HG03135 (cell line): ENCODE data around the gene BTBD7.
"Not testable (repeated sequence)": the region's sequence is repeated elsewhere in the genome, so short reads cannot be mapped to it uniquely, and the experiment has no call there.

Experiments
- ATAC-seq: cut with Tn5 transposase; IDR thresholded peaks from one replicate; pipeline ENCODE4 v1.9.1; 2021; ENCODE audit warnings: mild to moderate bottlenecking, moderate library complexity; ENCODE audit not compliant: unreplicated experiment

The BTBD7 gene, protein sequence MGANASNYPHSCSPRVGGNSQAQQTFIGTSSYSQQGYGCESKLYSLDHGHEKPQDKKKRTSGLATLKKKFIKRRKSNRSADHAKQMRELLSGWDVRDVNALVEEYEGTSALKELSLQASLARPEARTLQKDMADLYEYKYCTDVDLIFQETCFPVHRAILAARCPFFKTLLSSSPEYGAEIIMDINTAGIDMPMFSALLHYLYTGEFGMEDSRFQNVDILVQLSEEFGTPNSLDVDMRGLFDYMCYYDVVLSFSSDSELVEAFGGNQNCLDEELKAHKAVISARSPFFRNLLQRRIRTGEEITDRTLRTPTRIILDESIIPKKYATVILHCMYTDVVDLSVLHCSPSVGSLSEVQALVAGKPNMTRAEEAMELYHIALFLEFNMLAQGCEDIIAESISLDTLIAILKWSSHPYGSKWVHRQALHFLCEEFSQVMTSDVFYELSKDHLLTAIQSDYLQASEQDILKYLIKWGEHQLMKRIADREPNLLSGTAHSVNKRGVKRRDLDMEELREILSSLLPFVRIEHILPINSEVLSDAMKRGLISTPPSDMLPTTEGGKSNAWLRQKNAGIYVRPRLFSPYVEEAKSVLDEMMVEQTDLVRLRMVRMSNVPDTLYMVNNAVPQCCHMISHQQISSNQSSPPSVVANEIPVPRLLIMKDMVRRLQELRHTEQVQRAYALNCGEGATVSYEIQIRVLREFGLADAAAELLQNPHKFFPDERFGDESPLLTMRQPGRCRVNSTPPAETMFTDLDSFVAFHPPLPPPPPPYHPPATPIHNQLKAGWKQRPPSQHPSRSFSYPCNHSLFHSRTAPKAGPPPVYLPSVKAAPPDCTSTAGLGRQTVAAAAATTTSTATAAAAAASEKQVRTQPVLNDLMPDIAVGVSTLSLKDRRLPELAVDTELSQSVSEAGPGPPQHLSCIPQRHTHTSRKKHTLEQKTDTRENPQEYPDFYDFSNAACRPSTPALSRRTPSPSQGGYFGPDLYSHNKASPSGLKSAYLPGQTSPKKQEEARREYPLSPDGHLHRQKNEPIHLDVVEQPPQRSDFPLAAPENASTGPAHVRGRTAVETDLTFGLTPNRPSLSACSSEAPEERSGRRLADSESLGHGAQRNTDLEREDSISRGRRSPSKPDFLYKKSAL

DNA sequence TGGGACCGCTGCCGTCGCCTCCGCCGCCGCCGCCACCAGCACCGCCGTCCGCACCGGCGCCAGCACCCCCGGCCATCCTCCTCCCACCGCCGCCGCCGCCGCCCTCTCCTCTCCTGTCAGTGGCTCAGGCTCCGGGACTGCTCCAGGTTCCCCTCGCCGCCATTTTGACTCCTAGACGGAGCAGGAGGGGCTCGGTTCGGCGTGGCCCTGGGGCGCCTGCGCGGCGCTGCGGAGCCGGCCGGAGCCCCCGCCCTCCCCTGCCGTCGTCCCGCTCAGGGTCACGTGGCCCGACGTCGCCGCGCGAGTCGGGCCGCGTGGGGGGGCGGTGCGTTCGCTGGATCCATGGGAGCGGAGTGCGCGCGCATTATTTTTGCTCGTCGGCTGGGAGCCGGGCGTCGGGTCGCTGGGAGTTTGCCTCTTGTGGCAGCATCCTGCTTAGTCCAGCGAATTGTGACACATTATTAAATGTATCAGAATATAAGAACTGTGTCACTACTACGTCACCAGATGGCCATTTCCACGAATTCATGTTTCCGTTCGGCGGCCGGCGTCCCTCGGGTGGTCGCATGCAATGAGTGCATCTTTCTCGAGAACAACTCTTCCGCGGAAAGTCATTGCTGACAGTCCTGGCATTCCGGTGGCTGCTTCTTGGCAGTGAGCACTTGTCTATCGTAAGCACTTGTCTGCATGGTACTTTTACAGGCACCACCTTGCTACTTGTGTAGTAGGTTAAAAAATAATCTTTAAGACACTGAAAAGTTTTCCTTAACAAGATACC, at the start of gene BTBD7:
BTBD7 (minus strand) TSS at position 184 of the 778 bp plus-strand sequence. CDS start 36,985 bp downstream, outside the sequence.
- peak; percentile 77 for ATAC-seq

DNA sequence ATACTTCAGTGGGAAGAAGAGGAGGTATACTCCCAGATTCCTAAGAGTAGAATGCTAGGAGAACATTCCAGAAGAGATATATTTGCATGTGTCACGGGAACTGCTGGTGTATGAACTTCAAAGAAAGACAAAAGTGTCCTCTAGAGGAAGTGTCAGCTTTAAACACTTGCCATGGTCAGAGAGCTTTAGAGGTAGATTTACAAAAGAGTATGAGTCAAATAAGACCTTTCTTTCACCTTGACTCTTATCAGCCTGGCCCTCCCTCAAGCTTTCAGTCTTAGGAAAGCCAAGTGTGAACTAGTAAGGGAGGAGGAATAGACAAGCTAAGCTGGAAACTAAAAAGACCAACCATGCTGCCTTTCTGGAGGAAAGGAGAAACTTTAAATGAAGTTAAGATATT, 48.8 kb upstream of the BTBD7 start:
- ATAC-seq = no peak

DNA sequence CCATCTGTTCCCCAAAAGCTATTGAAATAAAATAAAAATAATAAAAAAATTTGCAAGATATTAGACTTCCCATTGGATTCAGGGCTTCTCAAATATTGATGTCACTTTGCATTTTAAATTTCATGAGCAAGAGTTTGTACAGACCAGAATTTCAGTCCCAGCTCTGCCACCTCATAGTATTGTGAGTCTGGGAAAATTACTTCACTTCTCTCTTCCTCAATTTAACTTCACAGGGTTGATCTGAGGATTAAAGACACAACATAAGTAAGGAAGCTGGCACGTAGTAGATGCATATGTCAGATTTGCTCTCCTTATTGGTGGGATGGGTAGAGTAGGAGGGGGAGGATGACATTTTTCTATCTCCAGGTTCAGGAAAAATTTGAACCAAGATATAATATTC, 47.0 kb upstream of the BTBD7 start:
- ATAC-seq = no peak

DNA sequence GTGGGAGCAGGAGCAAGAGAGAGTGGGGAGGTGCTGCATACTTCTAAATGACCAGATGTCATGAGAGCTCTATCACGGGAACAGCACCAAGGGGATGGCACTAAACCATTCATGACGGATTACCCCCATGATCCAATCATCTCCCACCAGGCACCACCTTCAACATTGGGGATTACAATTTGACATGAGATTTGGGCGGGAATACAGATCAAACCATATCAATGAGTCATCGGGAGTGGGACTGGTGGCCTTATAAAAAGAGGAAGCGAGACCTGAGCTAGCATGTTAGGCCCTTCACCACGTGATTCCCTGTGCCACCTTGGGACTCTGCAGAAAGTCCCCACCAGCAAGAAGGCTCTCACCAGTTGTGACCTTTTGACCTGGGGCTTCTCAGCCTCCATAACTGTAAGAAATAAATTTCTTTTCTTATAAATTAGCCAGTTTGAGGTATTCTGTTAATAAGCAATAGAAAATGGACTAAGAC, 42.9 kb upstream of the BTBD7 start:
- peak; percentile 93 for ATAC-seq

DNA sequence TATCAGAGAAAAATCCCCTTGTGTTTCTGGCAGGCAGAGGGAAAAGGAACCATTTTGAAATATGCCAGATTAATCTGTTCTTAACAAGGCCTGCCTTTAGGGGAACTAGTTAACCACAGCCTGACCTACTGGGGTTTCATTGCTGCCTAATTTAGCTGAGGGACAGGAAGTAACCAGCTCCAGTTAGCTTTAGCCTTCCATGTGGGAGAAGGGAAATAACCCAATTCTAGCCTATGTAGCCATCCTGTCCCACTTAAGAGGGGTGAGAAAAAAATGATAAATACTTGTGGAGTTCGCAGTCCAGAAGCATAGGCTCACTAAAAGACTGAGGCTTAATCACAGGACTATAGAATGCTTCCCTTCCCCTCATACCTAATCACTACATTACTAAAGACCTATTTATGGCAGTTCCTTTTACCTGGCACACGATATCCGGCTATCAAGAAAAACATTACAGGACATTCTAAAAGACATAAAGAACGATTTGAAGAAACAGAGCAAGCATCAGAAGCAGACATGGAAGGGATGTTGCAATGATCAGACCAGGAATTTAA, 37.0 kb upstream of the BTBD7 start:
- peak; percentile 92 for ATAC-seq

DNA sequence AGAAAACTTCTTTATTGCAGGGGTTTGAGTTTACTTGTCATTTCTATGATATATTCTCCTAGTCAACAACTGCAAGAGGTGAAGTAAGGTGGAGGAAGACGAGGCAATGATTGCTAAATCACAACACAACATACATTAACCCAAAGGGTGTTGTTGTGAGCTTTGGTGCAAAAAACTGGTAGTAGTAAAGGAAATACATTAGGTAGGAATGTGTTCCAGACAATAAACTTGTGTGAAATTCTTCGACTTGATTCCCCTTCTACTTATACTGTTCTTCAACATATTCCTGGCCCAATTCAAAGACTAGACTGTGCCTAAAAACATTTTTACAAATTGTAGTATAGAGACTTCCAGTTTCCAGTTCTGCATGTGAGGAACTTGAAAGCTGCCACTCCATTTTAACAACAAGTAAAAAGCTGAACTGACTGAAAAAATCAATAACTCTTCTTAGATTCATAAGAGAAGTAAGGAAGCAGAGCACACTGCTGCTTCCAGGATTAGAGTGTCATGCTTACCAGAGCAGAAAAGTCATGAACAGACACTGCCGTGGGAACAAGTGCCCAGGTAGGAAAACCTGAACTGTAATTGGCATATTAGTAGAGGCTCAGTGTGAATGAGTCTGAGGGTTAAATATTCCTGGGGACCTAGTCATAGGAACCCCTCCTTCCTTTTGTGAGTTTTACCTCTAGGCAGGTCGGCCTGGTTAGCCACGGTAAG, 36.3 kb upstream of the BTBD7 start:
- peak; percentile 39 for ATAC-seq

DNA sequence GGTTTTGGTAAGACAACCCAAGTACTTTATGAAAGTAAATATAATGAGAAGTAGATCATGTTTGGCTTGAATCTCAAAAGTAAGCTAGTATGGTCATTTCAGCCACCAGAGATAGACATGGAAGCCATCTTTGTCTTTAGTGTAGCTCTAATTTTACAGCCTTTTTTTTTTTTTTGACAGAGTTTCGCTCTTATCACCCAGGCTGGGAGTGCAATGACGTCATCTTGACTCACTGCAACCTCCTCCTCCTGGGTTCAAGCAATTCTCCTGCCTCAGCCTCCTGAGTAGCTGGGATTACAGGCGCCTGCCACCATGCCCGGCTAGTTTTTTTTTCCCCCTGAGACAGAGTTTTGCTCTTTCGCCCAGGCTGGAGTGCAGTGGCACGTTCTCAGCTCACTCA, 22.0 kb upstream of the BTBD7 start:
- ATAC-seq = not testable (repeated sequence)

DNA sequence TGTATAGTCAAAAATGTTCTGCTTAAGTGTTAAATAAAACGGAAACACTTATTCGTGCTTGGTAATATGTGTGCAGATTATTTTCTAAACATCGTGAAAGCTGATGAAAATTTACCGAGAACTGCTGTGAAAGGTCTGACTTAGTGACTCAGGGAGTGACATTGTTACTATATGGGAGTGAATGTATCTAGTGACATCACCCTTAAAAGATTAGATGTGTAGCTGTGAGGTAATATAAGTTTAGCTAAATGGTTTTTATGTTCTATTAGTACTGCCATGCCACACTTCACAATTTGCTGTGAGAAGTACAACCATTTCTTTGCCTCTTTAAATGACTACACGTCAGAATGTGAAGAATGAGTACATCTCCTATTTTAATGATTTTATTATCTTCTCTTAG, 15.5 kb upstream of the BTBD7 start:
- no peak for ATAC-seq

DNA sequence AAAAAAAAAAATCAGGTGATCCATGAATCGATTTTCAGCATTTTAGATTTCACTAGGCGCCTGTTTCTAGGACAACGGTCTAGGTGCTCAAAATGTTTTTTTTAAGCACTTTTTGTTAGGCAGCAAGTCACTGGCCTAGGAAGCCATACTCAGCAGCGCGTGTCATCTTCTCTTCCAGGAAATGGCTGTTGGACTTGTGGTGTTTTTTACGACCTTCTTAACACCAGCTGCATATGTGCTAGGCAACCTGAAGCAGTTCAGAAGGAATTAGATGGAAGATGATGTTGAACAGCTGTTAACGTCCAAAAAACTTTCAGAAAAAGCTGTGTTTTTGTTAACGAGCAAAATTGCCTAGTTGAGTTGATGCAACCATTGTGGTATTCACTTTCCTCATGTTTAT, 15.0 kb upstream of the BTBD7 start:
- ATAC-seq = no peak

DNA sequence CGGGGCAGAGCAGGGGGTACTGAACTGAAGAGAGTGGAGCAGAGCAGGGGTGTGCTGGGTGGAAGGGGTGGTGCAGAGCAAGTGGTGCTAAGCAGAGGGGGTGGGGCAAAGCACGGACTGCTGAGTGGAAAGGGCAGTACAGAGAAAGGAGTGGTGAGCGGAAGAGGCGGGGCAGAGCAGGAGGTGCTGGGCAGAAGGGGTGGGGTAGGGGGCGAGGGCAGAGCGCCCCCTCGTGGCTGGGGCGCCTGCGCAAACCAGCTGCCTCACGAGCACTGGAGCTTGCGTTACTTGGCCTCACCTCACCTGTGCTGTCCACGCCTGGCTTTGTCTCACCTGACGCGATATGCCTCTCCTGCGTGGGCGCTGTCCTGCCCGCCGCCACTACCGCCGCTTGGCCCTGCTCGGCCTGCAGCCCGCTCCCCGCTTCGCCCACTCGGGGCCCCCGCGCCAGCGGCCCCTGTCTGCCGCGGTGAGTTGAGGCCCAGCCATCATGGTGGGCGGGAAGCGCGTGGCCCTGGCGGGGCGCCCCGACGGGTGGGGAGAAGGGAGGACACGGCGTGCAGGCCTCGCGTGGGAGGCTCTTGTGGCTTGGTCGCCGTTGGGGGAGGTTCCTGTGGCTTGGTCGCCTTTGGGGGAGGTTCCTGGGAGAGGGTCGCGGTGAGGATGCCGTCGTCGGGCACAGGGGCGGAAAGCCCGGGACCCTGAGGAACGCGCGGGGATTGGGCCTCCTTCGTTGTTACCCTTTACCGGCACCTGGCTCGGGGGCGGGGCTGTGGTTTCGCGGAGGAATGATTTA, 14.3 kb upstream of the BTBD7 start, which contains the start of gene COX8C:
COX8C (plus strand) TSS at position 257 of the 796 bp plus-strand sequence; CDS start at position 344, 87 bp downstream.
- ATAC-seq = no peak

DNA sequence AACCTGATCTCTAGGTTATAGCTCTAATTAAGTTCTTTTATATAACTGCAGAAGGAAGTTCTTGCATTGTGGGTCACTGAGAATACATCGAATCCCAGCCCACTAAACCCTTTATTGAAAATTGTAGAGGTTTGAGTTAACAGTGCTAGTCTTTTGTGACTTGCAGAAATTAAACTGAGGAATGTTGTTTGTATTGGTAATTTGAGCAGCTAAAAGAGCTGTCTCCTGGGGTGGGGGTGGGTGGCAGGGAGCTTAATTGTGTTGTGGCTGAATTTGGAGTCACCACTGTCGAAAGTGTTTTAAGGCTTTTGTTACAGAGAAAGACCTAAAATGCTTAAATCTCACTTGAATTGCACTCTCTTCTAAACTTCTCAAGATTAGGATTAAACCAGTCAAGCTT, 11.0 kb upstream of the BTBD7 start:
- ATAC-seq = no peak

DNA sequence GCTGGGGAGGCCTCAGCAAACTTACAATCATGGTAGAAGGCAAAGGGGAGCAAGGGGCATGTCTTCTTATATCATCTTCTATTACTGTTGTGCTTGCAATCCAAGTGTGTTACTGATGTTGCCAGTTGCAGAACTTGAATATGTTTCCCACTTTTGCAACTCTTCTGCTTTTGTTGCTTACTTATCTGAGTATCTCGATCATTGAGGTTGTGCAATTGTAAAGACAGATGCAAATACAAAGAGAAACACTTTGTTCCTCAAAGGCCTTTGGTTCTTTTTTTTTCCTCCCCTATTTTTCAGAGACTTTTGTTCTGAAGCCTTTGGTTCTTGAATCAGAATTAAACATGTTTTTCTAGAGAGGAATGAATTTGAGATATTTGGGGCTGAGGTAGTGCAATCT, 10.4 kb upstream of the BTBD7 start:
- ATAC-seq = no peak

DNA sequence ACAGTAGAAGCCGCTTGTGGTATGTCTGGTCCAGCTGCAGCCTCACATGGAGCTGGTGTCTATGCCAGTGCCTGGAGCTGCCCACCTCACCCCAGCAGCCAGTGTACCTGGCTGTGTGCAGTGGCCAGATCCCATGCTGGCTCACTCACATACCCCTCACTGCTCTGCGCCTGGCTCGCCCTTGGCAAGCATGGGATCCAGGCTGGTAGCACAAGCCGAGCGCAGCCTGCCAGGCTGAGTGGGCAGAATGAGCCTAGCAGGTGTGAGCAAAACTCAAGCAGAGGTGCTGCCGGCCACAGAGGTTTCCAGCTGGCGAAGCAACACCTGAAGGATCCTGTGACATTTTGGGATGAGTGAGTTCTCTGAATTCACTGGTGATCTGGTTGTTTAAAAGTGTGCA, 5.0 kb upstream of the BTBD7 start:
- ATAC-seq = no peak

DNA sequence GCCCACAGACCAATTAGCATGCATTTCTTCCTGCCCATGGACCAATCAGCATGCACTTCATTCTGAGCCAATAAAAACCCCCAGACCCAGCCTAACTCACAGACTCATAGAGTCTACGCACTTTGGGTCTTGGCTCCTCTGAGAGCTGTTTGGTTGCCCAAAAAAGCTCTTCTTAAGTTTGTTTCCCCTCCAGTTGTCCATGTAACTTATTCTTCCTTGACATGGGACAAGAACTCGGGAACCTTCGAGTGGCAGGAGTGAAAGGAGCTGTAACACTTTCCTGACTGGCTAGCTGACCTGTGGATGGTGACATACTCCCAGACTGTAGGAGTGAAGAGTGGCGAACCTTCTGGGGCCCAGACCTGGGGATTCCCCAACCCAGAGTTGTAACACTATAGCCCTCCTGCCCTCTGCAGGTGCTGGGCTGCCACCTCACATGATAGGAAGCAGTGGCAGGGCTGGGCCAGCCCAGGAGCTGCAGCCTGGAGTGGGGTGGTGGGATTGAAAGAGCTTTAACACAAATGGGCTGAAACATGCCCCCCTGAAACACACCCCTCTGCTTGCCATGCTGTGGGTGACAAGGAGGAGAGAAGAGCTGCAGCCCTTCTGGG, 4.4 kb upstream of the BTBD7 start:
- ATAC-seq = no peak

DNA sequence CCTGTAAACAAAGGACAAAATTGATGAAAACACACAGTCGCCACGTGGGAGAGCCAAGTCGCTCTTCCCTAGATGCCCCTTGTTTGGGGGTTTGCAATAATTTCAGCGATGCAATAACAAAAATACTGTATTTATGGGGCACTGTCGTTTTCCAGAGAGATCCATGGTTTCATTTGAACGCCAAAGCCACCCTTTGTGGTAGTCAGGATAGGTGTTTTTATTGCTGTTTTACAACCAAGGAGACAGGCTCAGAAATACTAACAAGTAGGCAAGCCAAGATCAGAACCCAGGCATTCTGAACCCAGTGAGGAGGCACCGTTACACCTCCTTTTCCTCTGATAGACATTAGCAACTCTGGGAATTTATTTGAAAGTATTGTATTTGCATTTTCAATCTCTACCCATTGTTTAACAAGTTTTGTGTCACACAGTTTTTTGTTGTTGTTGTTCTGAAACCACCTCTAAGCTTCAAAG, 831 bp upstream of the BTBD7 start:
- ATAC-seq = no peak

DNA sequence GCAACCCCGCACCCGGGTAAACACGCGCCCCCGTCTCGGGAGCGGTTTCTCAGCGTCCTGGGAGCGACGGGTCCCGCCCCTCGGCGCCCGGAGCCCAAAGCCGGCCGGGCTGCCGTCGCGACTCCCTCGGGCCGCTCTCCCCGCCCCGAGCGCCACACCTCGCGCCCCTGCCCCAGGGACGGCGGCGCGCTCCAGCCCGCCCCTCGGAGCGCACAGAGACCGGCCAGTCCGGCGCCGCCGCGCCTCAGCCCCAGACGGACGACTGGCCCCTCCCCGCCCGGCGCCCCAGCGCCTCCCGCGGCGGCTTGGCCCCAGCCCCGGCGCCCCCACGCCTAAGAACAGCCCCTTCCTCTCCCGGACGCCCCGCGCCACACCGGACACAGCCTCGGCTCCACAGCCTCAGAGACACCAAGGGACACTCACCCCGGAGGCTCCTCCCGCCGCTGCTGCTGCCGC, 411 bp downstream of the BTBD7 start:
- peak; percentile 67 for ATAC-seq

DNA sequence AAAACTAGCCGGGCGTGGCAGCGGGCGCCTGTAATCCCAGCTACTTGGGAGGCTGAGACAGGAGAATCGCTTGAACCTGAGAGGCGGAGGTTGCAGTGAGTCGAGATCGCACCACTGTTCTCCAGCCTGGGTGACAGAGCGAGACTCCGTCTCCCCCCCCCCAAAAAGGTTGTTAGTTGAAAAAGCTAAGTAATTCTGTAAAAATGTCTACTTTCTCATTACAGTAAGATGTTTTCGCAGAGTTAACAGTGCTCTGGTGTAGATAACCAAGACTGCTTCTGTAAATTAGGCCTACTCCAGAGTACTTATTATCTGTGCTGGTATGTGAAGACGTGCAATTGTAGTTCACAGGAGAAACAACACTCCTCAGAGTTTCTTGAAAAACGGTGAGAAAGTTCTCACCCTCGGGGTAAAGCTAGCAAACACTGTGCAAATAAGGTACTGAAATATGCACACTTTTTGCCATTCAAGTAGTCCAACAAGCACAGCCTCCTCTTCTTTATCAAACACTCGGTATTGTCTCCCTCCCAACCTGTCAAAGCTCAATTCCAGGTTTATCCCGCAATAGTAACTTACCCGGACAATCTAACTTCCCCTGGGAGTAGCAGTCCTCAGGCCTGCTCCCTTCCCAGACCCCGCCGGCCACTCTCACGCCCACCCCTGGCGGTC, 974 bp downstream of the BTBD7 start:
- ATAC-seq = peak; percentile 1
